Transverse colon (tissue), 4 donors: Measurements from ENCODE around the gene ZNF808. TPM values are rescaled to one million over a fixed set of nuclear protein-coding genes. Genes with fewer than 3 reads are reported as not detected.
"Not testable (repeated sequence)": the region's sequence is repeated elsewhere in the genome, so short reads cannot be mapped to it uniquely, and the experiment has no call there.

ENCODE experiments used
- DNase-seq: peaks from one replicate; pipeline ENCODE4 v3.0.0-alpha.2; 2019
- H3K27ac ChIP-seq, 4 donors: fragments of 200-600 bp; sonication (generic); 2 replicates each; pipeline ENCODE4 v1.5.1; 2016 to 2018; ENCODE audit warnings: inconsistent platforms in 4 of 4
- H3K27me3 ChIP-seq: fragments of 200-600 bp; sonication (generic); 2 replicates; pipeline ENCODE4 v1.5.1; 2017; ENCODE audit warnings: inconsistent platforms
- H3K36me3 ChIP-seq, 4 donors: fragments of 200-600 bp; sonication (generic); 2 replicates each; pipeline ENCODE4 v1.5.1; 2017 to 2019; ENCODE audit warnings: inconsistent platforms in 4 of 4
- H3K4me1 ChIP-seq, 4 donors: fragments of 200-600 bp; sonication (generic); 2 replicates each; pipeline ENCODE4 v1.5.1; 2017 to 2020; ENCODE audit warnings: inconsistent platforms in 4 of 4
- H3K4me3 ChIP-seq, 4 donors: fragments of 200-600 bp; sonication (generic); 1 replicate in 1 of 4; 2 replicates in 3 of 4; pipeline versions ENCODE4 v1.5.1 to v1.6.1; 2017 to 2019; ENCODE audit warnings: inconsistent platforms in 4 of 4
- H3K9me3 ChIP-seq, 2 donors: fragments of 200-600 bp; sonication (generic); 2 replicates each; pipeline ENCODE4 v1.5.1; 2017 to 2019; ENCODE audit warnings: inconsistent platforms in 2 of 2
- CTCF ChIP-seq, 5 experiments: fragments of 200-600 bp in 3 of 5; fragments of 450-650 bp in 2 of 5; sonication (generic) in 3 of 5; IDR thresholded peaks; 1 replicate in 2 of 5; 2 replicates in 3 of 5; pipeline ENCODE4 v1.5.1; 2016 to 2017; ENCODE audit warnings: antibody characterized with exemption in 5 of 5, inconsistent platforms in 3 of 5, mild to moderate bottlenecking in 2 of 5, moderate library complexity in 1 of 5
- EP300 ChIP-seq: sonication (generic); formaldehyde crosslinking; IDR thresholded peaks from one replicate; pipeline ENCODE4 v1.6.1; 2017; ENCODE audit warnings: antibody characterized with exemption, low read depth
- POLR2A ChIP-seq: fragments of 450-650 bp; IDR thresholded peaks from one replicate; pipeline ENCODE4 v1.6.1; 2016; ENCODE audit warnings: antibody characterized with exemption, mild to moderate bottlenecking, moderate library complexity
- POLR2AphosphoS5 ChIP-seq, 3 donors: sonication (generic); formaldehyde crosslinking; IDR thresholded peaks; one replicate each; pipeline ENCODE4 v1.6.1; 2016; ENCODE audit warnings: antibody characterized with exemption in 3 of 3
- WGBS, 2 donors: methylation state at CpG; one replicate each; pipeline ENCODE4 v1.1.5; 2018; ENCODE audit warnings: low coverage in 1 of 2; 5-methylcytosine and 5-hydroxymethylcytosine counted together
- in situ Hi-C, 4 donors: fragments of 200-750 bp; cut with MboI; loops; one replicate each; pipeline versions ENCODE4 v1.15.0 to v1.15.1; 2017; ENCODE audit warnings: low sequenced_read_pairs in 3 of 4, low pct_ligation_motif_present in 1 of 4, low pct_unique_long_range_greater_than_20kb in 1 of 4
- intact Hi-C: fragments of 100-400 bp; cut with DNase I; formaldehyde crosslinking; loops from one replicate; pipeline ENCODE4 v1.15.1; 2023; ENCODE audit warnings: low total_unique reads
- total RNA-seq, 4 donors: library from RNA; depleted of rRNA; stranded (reverse); fragments of >200 nt; gene quantifications; one replicate each; pipeline ENCODE4 v1.1.0, GENCODE V29; 2016

ZNF808 gene
- total RNA-seq, 4 donors from 2014 or later: 21.5 to 66.6 (median 36.8) TPM

GRCh38 chr19:52585604-52586003 lies 58.1 kb downstream of the ZNF808 start:
- Histone ChIP-seq H3K27ac (no peak overlapping the region), H3K4me1 (no peaks in the 10 kb centered on the region), H3K9me3 (peaks cover 27 to 48% of the 10 kb centered on the region in 2 donors), H3K27me3 (no peaks in the 10 kb centered on the region), H3K36me3 (peaks cover 0 to 56% (median 27%) of the 10 kb centered on the region in 4 donors), H3K4me3 (no peak overlapping the region)
- no peak for DNase-seq
- 79 to 95% methylated on average over 2 to 6 of the region's 6 CpGs for WGBS, 2 donors
- TF ChIP-seq POLR2AphosphoS5 (IDR thresholded peaks at IDR 0.05) (no peak), CTCF (IDR thresholded peaks at IDR 0.05) (no peak), EP300 (no peak), POLR2A (no peak)
- in situ Hi-C loops (no loop called here), intact Hi-C loops (no loop called here)

DNA sequence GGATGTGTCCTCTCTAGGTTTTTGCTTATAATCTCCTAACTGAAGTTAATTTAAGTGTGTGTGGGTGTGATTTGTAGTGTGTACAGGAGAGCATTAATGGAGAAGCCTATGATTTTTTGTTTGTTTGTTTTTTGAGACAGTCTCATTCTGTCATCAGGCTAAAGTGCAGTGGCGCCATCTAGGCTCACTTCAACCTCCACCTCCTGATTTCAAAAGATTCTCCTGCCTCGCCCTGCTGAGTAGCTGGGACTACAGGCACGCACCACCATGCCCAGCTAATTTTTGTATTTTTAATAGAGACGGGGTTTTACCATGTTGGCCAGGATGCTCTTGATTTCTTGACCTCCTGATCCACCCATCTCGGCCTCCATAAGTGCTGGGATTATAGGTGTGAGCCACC lies 63.3 kb downstream of the ZNF808 start:
- WGBS, 2 donors: 89 to 97% methylated on average over 4 to 5 of the region's 5 CpGs
- no peaks in the 10 kb centered on the region for H3K27me3 ChIP-seq
- intact Hi-C loops: no loop called here
- TF ChIP-seq EP300 (no peak), POLR2A (no peak), POLR2AphosphoS5 (IDR thresholded peaks at IDR 0.05) (no peak), CTCF (IDR thresholded peaks at IDR 0.05) (no peak)
- no peaks in the 10 kb centered on the region for H3K4me1 ChIP-seq
- H3K27ac ChIP-seq: no peak overlapping the region
- H3K9me3 ChIP-seq: peaks cover 6 to 11% of the 10 kb centered on the region in 2 donors
- H3K36me3 ChIP-seq: peaks cover 0 to 42% (median 8%) of the 10 kb centered on the region in 4 donors
- no peak overlapping the region for H3K4me3 ChIP-seq
- no peak for DNase-seq
- in situ Hi-C loops: no loop called here

- intact Hi-C loops: no loop called here
These were observed 64.8 kb downstream of the ZNF808 start for GRCh38 chr19:52592301-52592700.

GRCh38 chr19:52593441-52593840 lies 66.0 kb downstream of the ZNF808 start:
- H3K27ac ChIP-seq, intact Hi-C loops, H3K27me3 ChIP-seq, H3K4me3 ChIP-seq, H3K4me1 ChIP-seq, in situ Hi-C loops, DNase-seq: not testable (repeated sequence)
- no CpG with 5 or more reads among the region's 25 CpGs for WGBS, 2 donors
- Histone ChIP-seq H3K36me3 (peaks cover 0 to 52% (median 12%) of the 10 kb centered on the region in 4 donors), H3K9me3 (peaks cover 10 to 11% of the 10 kb centered on the region in 2 donors)

More at GRCh38 chr19:52592301-52592700, 64.8 kb downstream of the ZNF808 start:
- Histone ChIP-seq H3K27me3 (no peaks in the 10 kb centered on the region), H3K4me3 (no peak overlapping the region), H3K27ac (no peak overlapping the region), H3K36me3 (peaks cover 0 to 52% (median 12%) of the 10 kb centered on the region in 4 donors), H3K4me1 (no peaks in the 10 kb centered on the region), H3K9me3 (peaks cover 8 to 10% of the 10 kb centered on the region in 2 donors)
- in situ Hi-C loops: no loop called here
- no peak for DNase-seq
- no peak for TF ChIP-seq CTCF (IDR thresholded peaks at IDR 0.05)
- TF ChIP-seq POLR2AphosphoS5 (IDR thresholded peaks at IDR 0.05): no peak
- no peak for TF ChIP-seq POLR2A
- TF ChIP-seq EP300: no peak
- WGBS, 2 donors: 42 to 86% methylated on average over 2 to 3 of the region's 3 CpGs

DNA sequence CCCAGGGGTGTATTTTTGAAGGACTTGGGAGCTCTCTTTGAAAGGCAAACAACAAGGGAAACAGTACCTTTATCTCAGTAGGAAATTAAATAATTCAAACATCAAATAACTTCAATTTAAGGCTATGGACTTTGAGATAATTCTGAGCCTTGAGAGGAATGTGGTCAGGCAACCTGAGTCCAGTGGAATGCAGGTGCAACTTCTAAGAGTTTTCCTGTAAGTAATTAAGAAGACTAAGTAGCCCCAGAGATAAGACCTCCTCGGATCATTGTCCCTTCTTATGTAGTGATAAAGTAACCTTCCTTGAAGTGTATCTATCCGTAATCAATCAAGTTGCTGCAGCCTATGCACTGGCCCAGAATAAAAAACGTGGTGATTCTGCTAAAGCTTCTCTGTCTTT lies 71.8 kb downstream of the ZNF808 start:
- no peak overlapping the region for H3K4me3 ChIP-seq
- peaks cover 0 to 24% (median 5%) of the 10 kb centered on the region in 4 donors for H3K36me3 ChIP-seq
- WGBS, 2 donors: 84 to 85% methylated on average over 3 of the region's 3 CpGs
- peaks cover 7 to 9% of the 10 kb centered on the region in 2 donors for H3K9me3 ChIP-seq
- intact Hi-C loops (no loop called here), in situ Hi-C loops (no loop called here)
- DNase-seq: no peak
- TF ChIP-seq POLR2A: no peak
- TF ChIP-seq POLR2AphosphoS5 (IDR thresholded peaks at IDR 0.05): no peak
- no peak for TF ChIP-seq EP300
- TF ChIP-seq CTCF (IDR thresholded peaks at IDR 0.05): no peak
- H3K27me3 ChIP-seq: no peaks in the 10 kb centered on the region
- no peak overlapping the region for H3K27ac ChIP-seq
- H3K4me1 ChIP-seq: peaks cover 4 to 18% (median 14%) of the 10 kb centered on the region in 4 donors
